ENCODE data around the gene PAQR5.

PAQR5 gene

GRCh38 chr15:69394556-69395282 lies 96.0 kb downstream of the PAQR5 start:
- DNase-seq, result peak; percentile 89

GRCh38 chr15:69395460-69395859 lies 96.7 kb downstream of the PAQR5 start:
- no peak for DNase-seq

GRCh38 chr15:69395991-69396390 lies 97.3 kb downstream of the PAQR5 start:
- no peak for DNase-seq

GRCh38 chr15:69398491-69398891 lies 99.8 kb downstream of the PAQR5 start:
- no peak for DNase-seq

GRCh38 chr15:69400850-69401249 lies 102.1 kb downstream of the PAQR5 start:
- DNase-seq, result peak; percentile 32

- no peak for DNase-seq
Observed at GRCh38 chr15:69402816-69403215, 104.1 kb downstream of the PAQR5 start.

- DNase-seq, result no peak
Observed at GRCh38 chr15:69403594-69403993, 104.9 kb downstream of the PAQR5 start.

GRCh38 chr15:69405110-69405509 lies 106.4 kb downstream of the PAQR5 start:
- no peak for DNase-seq

GRCh38 chr15:69407719-69408400 lies 109.1 kb downstream of the PAQR5 start:
- no peak for DNase-seq

- DNase-seq, result no peak
Observed at GRCh38 chr15:69408841-69409240, 110.1 kb downstream of the PAQR5 start.

GRCh38 chr15:69410248-69410874 lies 111.6 kb downstream of the PAQR5 start:
- DNase-seq, result peak; percentile 20

GRCh38 chr15:69412274-69412673 lies 113.6 kb downstream of the PAQR5 start:
- no peak for DNase-seq

GRCh38 chr15:69412701-69413100 lies 114.0 kb downstream of the PAQR5 start:
- no peak for DNase-seq

- DNase-seq, result peak; percentile 92
Observed at GRCh38 chr15:69413822-69414700, 115.3 kb downstream of the PAQR5 start, which contains the start of gene KIF23. Gene KIF23 (plus strand): TSS chr15:69414349. CDS start chr15:69414466, 117 bp downstream.

GRCh38 chr15:69414701-69415167 lies 116.0 kb downstream of the PAQR5 start:
- DNase-seq, result no peak

- DNase-seq, result no peak
Observed at GRCh38 chr15:69415381-69415780, 116.7 kb downstream of the PAQR5 start.

GRCh38 chr15:69417581-69417980 lies 118.9 kb downstream of the PAQR5 start:
- DNase-seq, result no peak

GRCh38 chr15:69421498-69421897 lies 122.8 kb downstream of the PAQR5 start:
- no peak for DNase-seq

GRCh38 chr15:69422336-69422895 lies 123.7 kb downstream of the PAQR5 start:
- no peak for DNase-seq

- DNase-seq, result no peak
Observed at GRCh38 chr15:69424001-69424400, 125.3 kb downstream of the PAQR5 start.

GRCh38 chr15:69424748-69425413 lies 126.2 kb downstream of the PAQR5 start:
- no peak for DNase-seq

- no peak for DNase-seq
Observed at GRCh38 chr15:69433831-69434230, 135.1 kb downstream of the PAQR5 start.
